Measurements from ENCODE around the gene MINDY4. TPM values are rescaled to one million over a fixed set of nuclear protein-coding genes. Genes with fewer than 3 reads are reported as not detected.

The MINDY4 gene
- total RNA-seq, 1 donor from 2014 or later = 8.5 TPM

GRCh38 chr7:30903146-30903545 is 131.9 kb downstream of the MINDY4 start:
- DNase-seq = no peak

- DNase-seq = no peak
These were observed 133.3 kb downstream of the MINDY4 start for GRCh38 chr7:30904561-30904960.

GRCh38 chr7:30905078-30906012 is 134.1 kb downstream of the MINDY4 start:
- no peak for DNase-seq

GRCh38 chr7:30906014-30906413 is 134.8 kb downstream of the MINDY4 start:
- no peak for DNase-seq

- no peak for DNase-seq
These were observed 135.5 kb downstream of the MINDY4 start for GRCh38 chr7:30906515-30907240.

GRCh38 chr7:30907527-30908267 is 136.5 kb downstream of the MINDY4 start:
- DNase-seq = no peak

GRCh38 chr7:30908681-30909080 is 137.5 kb downstream of the MINDY4 start:
- no peak for DNase-seq

GRCh38 chr7:30909431-30909830 is 138.2 kb downstream of the MINDY4 start:
- no peak for DNase-seq

GRCh38 chr7:30910411-30911073 is 139.3 kb downstream of the MINDY4 start:
- DNase-seq = no peak

GRCh38 chr7:30911133-30911532 is 139.9 kb downstream of the MINDY4 start:
- DNase-seq = no peak

- DNase-seq = peak; percentile 96
These were observed 140.3 kb downstream of the MINDY4 start, which contains the start of gene AQP1 for GRCh38 chr7:30911561-30911969. AQP1 (plus strand) TSS chr7:30911853; CDS start chr7:30911910, 57 bp downstream.

- no peak for DNase-seq
These were observed 141.0 kb downstream of the MINDY4 start for GRCh38 chr7:30912021-30912730.

- DNase-seq = no peak
These were observed 141.4 kb downstream of the MINDY4 start for GRCh38 chr7:30912731-30912985.

- DNase-seq = peak; percentile 77
These were observed 142.0 kb downstream of the MINDY4 start for GRCh38 chr7:30912986-30913811.

- no peak for DNase-seq
These were observed 142.8 kb downstream of the MINDY4 start for GRCh38 chr7:30913821-30914515.

- DNase-seq = no peak
These were observed 143.4 kb downstream of the MINDY4 start for GRCh38 chr7:30914596-30914995.

GRCh38 chr7:30915005-30915601 is 143.9 kb downstream of the MINDY4 start:
- DNase-seq = no peak

GRCh38 chr7:30915751-30916150 is 144.5 kb downstream of the MINDY4 start:
- DNase-seq = no peak

- no peak for DNase-seq
These were observed 145.0 kb downstream of the MINDY4 start for GRCh38 chr7:30916255-30916654.

- no peak for DNase-seq
These were observed 145.6 kb downstream of the MINDY4 start for GRCh38 chr7:30916767-30917166.
